ENCODE results near the gene HS3ST2.

GRCh38 chr16:22770866-22771265, 43.1 kb upstream of the HS3ST2 start:
- TF ChIP-seq USF2 (CRISPR knock-in tag; IDR thresholded peaks at IDR 0.05) (no peak), HMGXB4 (CRISPR knock-in tag; IDR thresholded peaks at IDR 0.05) (no peak), E2F1 (CRISPR knock-in tag; IDR thresholded peaks at IDR 0.05) (no peak)
